HAP-1 (cell line): ENCODE results near the gene CACFD1.
A peak's percentile ranks its signal among the peaks of the same experiment; 100 is the strongest.

Experiments used
- DNase-seq, 2 experiments: peaks; one replicate each; pipeline ENCODE4 v3.0.0-alpha.2; 2016 to 2020; ENCODE audit warnings: low spot score in 2 of 2
- H3K27me3 ChIP-seq: fragments of 250-450 bp; sonication (Bioruptor Pico); 2 replicates; pipeline ENCODE4 v1.5.1; 2020; ENCODE audit warnings: low read depth, mild to moderate bottlenecking, moderate library complexity
- H3K36me3 ChIP-seq: fragments of 250-450 bp; sonication (Bioruptor Pico); replicated peaks from 2 replicates; pipeline ENCODE4 v1.5.1; 2020; ENCODE audit warnings: mild to moderate bottlenecking
- H3K4me1 ChIP-seq: fragments of 250-450 bp; sonication (Bioruptor Pico); 2 replicates; pipeline ENCODE4 v1.5.1; 2020; ENCODE audit warnings: mild to moderate bottlenecking
- H3K4me3 ChIP-seq: fragments of 250-450 bp; sonication (Bioruptor Pico); 2 replicates; pipeline ENCODE4 v1.5.1; 2020; ENCODE audit warnings: mild to moderate bottlenecking, moderate library complexity
- H3K9me3 ChIP-seq: fragments of 250-450 bp; sonication (Bioruptor Pico); 2 replicates; pipeline ENCODE4 v1.5.1; 2020; ENCODE audit warnings: mild to moderate bottlenecking, moderate library complexity
- in situ Hi-C: fragments of 300-500 bp; cut with MboI; formaldehyde crosslinking; loops from 3 replicates; pipeline ENCODE4 v1.14.3; 2020; ENCODE audit warnings: low sequenced_read_pairs, inconsistent platforms, mixed read lengths

CACFD1 gene

GRCh38 chr9:133463234-133463863 lies 3.6 kb downstream of the CACFD1 start:
- Histone ChIP-seq H3K4me1 (peaks cover 5% of the 10 kb centered on the region; the same call in 1 of the 2 replicates), H3K9me3 (no peaks in the 10 kb centered on the region), H3K36me3 (no peaks in the 10 kb centered on the region), H3K4me3 (no peak overlapping the region), H3K27me3 (no peaks in the 10 kb centered on the region)
- in situ Hi-C loops, result no loop called here
- peak in 1 of 2 experiments; percentile 32 for DNase-seq

DNA sequence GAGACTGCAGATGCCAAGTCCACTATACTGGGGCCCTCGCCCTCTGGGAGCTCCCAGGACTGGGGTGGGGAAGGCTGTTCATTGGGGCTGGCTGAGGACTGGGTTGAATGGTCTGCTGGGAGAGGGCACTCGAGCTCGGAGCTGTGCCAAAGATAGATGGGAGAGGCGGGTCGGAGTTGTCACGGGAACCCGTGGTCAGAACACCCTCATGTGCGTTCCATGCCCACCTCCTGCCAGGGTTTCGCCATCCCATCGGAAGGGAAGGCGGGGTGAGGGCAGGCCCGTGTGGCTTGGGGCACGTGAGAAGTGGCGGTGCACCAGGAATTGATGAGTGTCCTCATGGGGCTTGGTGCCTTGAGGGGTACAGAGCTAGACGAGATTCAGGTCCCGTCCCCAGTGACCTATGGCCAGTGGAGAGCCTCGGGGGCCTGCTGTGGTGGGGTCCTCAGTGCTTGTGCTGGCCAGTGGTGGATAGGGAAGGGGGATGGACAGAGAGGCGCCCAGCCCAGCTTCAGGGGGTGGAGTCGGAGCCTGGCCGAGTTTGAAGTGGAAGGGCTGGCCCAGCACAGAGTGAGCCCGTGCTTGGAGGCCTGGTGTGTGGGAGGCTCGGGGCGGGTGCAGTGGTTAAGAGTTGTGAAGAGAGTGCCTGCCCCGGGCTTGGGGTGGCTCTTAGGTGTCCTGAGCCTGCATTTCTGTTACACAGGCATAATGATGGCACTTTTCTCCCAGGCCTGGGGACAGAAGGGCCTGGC lies 4.3 kb downstream of the CACFD1 start:
- Histone ChIP-seq H3K36me3 (no peaks in the 10 kb centered on the region), H3K4me3 (no peak overlapping the region), H3K9me3 (no peaks in the 10 kb centered on the region), H3K4me1 (peaks cover 5% of the 10 kb centered on the region; the same call in 1 of the 2 replicates), H3K27me3 (no peaks in the 10 kb centered on the region)
- in situ Hi-C loops, result no loop called here
- no peak for DNase-seq

DNA sequence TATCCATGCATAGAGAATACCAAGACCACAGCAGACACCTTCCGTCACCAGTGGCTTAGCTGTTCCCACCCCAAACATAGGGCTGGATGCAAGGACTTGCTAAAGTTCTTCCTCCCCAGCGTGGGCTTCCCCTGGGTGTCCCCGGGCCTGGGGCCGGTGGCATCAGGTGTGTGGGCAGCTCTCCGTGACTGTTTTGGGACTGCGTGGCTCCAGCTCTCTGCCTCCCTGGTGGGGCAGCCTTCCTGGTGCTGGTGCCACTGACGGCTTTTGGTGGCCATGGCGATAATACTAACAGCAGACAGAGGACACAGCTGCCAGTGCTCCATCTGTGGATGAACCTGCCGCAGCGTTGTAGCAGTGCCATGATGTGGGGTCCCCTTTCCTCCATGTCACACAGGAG lies 4.9 kb downstream of the CACFD1 start:
- Histone ChIP-seq H3K4me1 (peaks cover 5% of the 10 kb centered on the region; the same call in 1 of the 2 replicates), H3K4me3 (no peak overlapping the region), H3K9me3 (no peaks in the 10 kb centered on the region), H3K36me3 (no peaks in the 10 kb centered on the region), H3K27me3 (no peaks in the 10 kb centered on the region)
- in situ Hi-C loops, result no loop called here
- DNase-seq, result no peak

- Histone ChIP-seq H3K4me1 (no peaks in the 10 kb centered on the region), H3K4me3 (no peak overlapping the region), H3K27me3 (no peaks in the 10 kb centered on the region), H3K36me3 (no peaks in the 10 kb centered on the region), H3K9me3 (no peaks in the 10 kb centered on the region)
- no peak for DNase-seq
- in situ Hi-C loops, result no loop called here
Observed at GRCh38 chr9:133465984-133466383, 6.2 kb downstream of the CACFD1 start.

- H3K27me3 ChIP-seq, result no peaks in the 10 kb centered on the region
- in situ Hi-C loops, result no loop called here
- DNase-seq, result no peak
- no peaks in the 10 kb centered on the region for H3K9me3 ChIP-seq
- no peaks in the 10 kb centered on the region for H3K36me3 ChIP-seq
- H3K4me3 ChIP-seq, result no peak overlapping the region
- H3K4me1 ChIP-seq, result no peaks in the 10 kb centered on the region
Observed at GRCh38 chr9:133467101-133467500, 7.3 kb downstream of the CACFD1 start.

DNA sequence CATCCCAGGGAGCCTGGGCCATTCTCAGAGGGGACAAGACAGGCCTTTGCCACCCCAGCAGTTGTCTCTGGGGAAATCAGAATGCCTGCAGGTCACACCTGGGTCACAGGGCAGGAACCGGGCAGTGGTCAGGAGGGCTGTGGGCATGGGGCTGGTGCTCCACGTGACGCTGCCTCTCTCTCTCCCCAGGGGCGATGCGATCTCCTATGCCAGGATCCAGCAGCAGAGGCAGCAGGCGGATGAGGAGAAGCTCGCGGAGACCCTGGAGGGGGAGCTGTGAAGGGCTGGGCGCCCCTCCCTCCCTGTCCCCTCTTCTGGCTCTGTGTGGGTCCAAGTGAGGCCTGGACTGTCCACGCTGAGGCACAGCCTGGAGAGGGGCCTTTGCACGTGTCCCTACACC lies 8.6 kb downstream of the CACFD1 start:
- DNase-seq, result no peak
- in situ Hi-C loops, result no loop called here
- no peaks in the 10 kb centered on the region for H3K27me3 ChIP-seq
- H3K9me3 ChIP-seq, result no peaks in the 10 kb centered on the region
- no peaks in the 10 kb centered on the region for H3K36me3 ChIP-seq
- no peaks in the 10 kb centered on the region for H3K4me1 ChIP-seq
- H3K4me3 ChIP-seq, result no peak overlapping the region

- Histone ChIP-seq H3K27me3 (no peaks in the 10 kb centered on the region), H3K9me3 (no peaks in the 10 kb centered on the region), H3K4me1 (no peaks in the 10 kb centered on the region), H3K36me3 (no peaks in the 10 kb centered on the region), H3K4me3 (no peak overlapping the region)
- in situ Hi-C loops, result no loop called here
- DNase-seq, result no peak
Observed at GRCh38 chr9:133468777-133469421, 9.1 kb downstream of the CACFD1 start.

DNA sequence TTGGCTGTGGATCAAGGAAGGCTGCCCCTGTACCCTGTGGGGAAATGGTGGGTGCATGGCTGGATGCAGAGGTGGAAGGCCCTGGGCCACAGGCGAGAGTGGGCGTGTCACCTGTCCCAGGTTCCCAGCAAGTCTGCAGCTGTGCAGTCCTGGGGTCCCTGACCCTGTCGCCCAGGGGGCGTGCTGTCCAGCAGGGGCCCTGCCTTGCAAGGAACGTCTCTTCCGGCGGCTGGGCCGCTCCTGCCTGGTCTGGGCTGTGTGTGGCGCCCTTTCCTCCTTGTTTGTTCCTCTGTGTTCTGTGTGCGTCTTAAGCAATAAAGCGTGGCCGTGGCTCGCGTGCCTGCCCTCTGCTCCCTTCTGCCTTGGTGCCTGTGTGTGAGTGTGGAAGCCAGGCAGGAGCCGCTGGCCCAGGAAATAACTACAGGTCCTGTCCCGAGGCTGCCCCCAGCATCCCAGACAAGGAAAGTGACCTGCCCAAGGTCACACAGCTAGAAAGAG lies 10.7 kb downstream of the CACFD1 start:
- Histone ChIP-seq H3K4me3 (no peak overlapping the region), H3K9me3 (no peaks in the 10 kb centered on the region), H3K27me3 (no peaks in the 10 kb centered on the region), H3K36me3 (no peaks in the 10 kb centered on the region), H3K4me1 (no peaks in the 10 kb centered on the region)
- in situ Hi-C loops, result no loop called here
- DNase-seq, result no peak

GRCh38 chr9:133470988-133471387 lies 11.2 kb downstream of the CACFD1 start:
- DNase-seq, result no peak
- in situ Hi-C loops, result no loop called here
- no peaks in the 10 kb centered on the region for H3K36me3 ChIP-seq

GRCh38 chr9:133471551-133472276 lies 11.9 kb downstream of the CACFD1 start:
- H3K9me3 ChIP-seq, result no peaks in the 10 kb centered on the region
- no peaks in the 10 kb centered on the region for H3K4me1 ChIP-seq
- in situ Hi-C loops, result no loop called here
- no peaks in the 10 kb centered on the region for H3K27me3 ChIP-seq
- no peak overlapping the region for H3K4me3 ChIP-seq
- no peaks in the 10 kb centered on the region for H3K36me3 ChIP-seq
- no peak for DNase-seq

More at GRCh38 chr9:133470988-133471387, 11.2 kb downstream of the CACFD1 start:
- H3K27me3 ChIP-seq, result no peaks in the 10 kb centered on the region
- H3K9me3 ChIP-seq, result no peaks in the 10 kb centered on the region
- no peak overlapping the region for H3K4me3 ChIP-seq
- no peaks in the 10 kb centered on the region for H3K4me1 ChIP-seq

GRCh38 chr9:133472277-133472645 lies 12.5 kb downstream of the CACFD1 start:
- H3K4me1 ChIP-seq, result no peaks in the 10 kb centered on the region
- no peaks in the 10 kb centered on the region for H3K9me3 ChIP-seq
- no peaks in the 10 kb centered on the region for H3K27me3 ChIP-seq
- in situ Hi-C loops, result no loop called here
- no peak overlapping the region for H3K4me3 ChIP-seq
- H3K36me3 ChIP-seq, result no peaks in the 10 kb centered on the region
- DNase-seq, result no peak

- Histone ChIP-seq H3K4me1 (peaks cover under 1% of the 10 kb centered on the region), H3K9me3 (no peaks in the 10 kb centered on the region), H3K27me3 (no peaks in the 10 kb centered on the region), H3K36me3 (no peaks in the 10 kb centered on the region), H3K4me3 (no peak overlapping the region)
- DNase-seq, result no peak
- in situ Hi-C loops, result no loop called here
Observed at GRCh38 chr9:133472753-133473378, 13.1 kb downstream of the CACFD1 start.

GRCh38 chr9:133473743-133474142 lies 14.0 kb downstream of the CACFD1 start:
- H3K36me3 ChIP-seq, result no peaks in the 10 kb centered on the region
- no peak overlapping the region for H3K4me3 ChIP-seq
- H3K4me1 ChIP-seq, result peaks cover 7% of the 10 kb centered on the region
- H3K9me3 ChIP-seq, result no peaks in the 10 kb centered on the region
- no peak for DNase-seq
- no peaks in the 10 kb centered on the region for H3K27me3 ChIP-seq
- in situ Hi-C loops, result no loop called here
